Fibroblast of mammary gland (primary cell): ENCODE results near the gene ASB3.
"Not testable (repeated sequence)": the region's sequence is repeated elsewhere in the genome, so short reads cannot be mapped to it uniquely, and the experiment has no call there.

Experiments
- DNase-seq: peaks from one replicate; pipeline ENCODE4 v3.0.0-alpha.2; 2010; ENCODE audit warnings: low read depth
- H3K4me3 ChIP-seq: 2 replicates; pipeline ENCODE4 v1.5.1; 2011; ENCODE audit warnings: low read depth, mild to moderate bottlenecking, low read length, moderate library complexity; ENCODE audit not compliant: control insufficient read depth
- TF ChIP-seq, protein P1 (sequence below): conservative IDR thresholded peaks from 2 replicates; pipeline ENCODE4 v1.5.1; 2011; ENCODE audit warnings: low read depth, low read length, inconsistent platforms; ENCODE audit not compliant: control insufficient read depth, insufficient read depth

The ASB3 gene

DNA sequence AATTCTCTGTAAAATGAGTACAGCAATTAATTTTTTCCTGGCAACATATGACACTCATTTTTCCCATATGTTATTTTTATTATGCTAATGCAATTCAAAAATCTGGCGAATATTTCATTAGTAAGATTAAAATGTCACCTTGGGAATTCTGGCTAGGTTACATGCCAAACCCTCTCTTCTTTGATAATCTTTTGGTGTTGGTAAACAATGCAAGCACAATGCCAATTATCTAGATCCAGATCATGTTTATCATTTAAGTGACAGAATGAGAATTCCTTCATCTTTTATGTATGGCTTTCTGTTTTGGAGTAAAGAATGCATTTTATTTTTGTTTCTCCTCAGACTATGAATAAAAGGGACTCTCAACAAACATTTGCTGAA lies 39.3 kb upstream of the ASB3 start:
- TF ChIP-seq, protein P1, sequence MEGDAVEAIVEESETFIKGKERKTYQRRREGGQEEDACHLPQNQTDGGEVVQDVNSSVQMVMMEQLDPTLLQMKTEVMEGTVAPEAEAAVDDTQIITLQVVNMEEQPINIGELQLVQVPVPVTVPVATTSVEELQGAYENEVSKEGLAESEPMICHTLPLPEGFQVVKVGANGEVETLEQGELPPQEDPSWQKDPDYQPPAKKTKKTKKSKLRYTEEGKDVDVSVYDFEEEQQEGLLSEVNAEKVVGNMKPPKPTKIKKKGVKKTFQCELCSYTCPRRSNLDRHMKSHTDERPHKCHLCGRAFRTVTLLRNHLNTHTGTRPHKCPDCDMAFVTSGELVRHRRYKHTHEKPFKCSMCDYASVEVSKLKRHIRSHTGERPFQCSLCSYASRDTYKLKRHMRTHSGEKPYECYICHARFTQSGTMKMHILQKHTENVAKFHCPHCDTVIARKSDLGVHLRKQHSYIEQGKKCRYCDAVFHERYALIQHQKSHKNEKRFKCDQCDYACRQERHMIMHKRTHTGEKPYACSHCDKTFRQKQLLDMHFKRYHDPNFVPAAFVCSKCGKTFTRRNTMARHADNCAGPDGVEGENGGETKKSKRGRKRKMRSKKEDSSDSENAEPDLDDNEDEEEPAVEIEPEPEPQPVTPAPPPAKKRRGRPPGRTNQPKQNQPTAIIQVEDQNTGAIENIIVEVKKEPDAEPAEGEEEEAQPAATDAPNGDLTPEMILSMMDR, result no peak
- H3K4me3 ChIP-seq, result no peak overlapping the region
- no peak for DNase-seq

DNA sequence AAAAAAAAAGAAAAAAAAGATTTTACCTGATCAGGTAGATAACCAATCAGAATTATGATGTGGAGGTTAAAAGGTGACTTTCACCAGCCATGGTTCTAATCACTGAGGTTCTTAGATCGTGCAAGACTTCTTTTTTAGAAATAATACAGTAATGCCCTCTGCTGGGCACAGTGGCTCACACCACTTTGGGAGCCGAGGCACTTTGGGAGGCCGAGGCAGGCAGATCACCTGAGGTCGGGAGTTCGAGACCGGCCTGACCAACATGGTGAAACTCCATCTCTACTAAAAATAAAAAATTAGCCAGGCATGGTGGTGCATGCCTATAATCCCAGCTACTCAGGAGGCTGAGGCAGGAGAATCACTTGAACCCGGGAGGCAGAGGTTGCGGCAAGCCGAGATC lies 36.9 kb upstream of the ASB3 start:
- DNase-seq, result peak; percentile 16
- not testable (repeated sequence) for H3K4me3 ChIP-seq

DNA sequence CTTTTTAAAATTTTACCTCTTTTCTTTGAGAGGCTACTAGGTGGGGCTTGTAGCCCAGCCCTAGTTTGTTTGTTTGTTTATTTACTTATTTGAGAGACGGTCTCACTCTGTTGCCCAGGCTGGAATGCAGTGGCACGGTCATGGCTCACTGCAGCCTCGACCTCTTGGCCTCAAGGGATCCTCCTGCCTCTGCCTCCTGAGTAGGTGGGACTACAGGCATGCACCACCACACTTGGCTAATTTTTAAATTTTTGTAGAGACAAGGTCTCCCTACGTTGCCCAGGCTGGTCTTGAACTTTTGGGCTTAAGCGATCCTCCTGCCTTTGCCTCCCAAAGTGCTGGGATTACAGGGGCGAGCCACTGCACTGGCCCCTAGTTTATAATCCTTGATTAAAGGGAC lies 35.1 kb upstream of the ASB3 start:
- TF ChIP-seq, protein P1, result no peak
- no peak overlapping the region for H3K4me3 ChIP-seq
- DNase-seq, result no peak

DNA sequence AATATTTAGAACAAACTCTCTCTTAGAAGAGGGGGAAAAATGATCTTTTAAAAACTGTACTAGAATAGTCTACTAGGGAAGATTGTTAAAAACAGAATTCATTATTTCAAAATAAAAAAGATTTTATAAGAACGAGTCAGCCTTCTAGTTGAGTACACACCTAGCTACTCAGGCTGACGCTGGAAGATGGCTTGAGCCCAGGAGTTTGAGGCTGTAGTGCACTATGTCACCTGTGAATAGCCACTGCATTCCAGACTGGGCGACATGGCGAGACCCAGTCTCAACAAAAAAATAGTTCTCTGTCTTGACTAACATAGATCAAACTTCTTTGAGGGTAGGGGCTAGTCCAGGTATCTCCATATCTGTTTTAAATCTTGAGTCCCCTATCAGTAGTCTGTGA lies 34.0 kb upstream of the ASB3 start:
- TF ChIP-seq, protein P1, result no peak
- DNase-seq, result no peak
- H3K4me3 ChIP-seq, result no peak overlapping the region

DNA sequence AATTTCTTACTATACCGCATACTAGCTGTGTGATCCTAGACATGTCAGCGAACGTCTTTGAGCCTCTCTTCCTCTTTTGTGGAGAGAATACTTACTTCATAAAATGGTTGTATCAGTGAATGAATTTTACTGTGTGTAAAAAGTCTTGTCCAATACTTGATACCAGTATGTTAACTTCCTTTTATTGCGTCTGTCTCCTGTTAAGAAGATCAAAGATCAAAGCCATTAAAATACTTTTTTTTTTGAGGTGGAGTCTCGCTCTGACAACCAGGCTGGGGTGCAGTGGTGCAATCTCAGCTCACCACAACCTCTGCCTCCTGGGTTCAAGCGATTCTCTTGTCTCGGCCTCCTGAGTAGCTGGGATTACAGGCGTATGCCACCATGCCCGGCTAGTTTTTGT lies 33.3 kb upstream of the ASB3 start:
- TF ChIP-seq, protein P1, result no peak
- no peak overlapping the region for H3K4me3 ChIP-seq
- DNase-seq, result no peak

DNA sequence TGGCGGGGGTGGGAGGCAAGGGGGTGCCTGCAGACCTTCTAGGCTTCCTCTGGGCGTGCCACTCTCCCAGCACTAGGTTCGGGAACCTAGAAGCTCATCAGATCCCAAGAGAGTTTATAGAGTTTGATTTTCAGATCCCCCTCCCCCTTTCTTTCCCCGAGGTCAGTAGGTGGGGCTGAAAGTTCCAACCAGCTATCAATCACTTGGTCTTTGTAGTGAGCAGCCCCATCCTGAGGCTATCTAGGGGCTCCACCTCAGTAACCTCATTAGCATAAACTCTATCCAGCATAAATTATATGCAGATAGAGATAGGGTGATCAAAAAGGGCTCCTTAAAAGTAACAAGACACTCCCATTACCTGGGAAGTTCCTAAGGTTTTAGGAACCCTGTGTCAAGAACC lies 32.9 kb upstream of the ASB3 start:
- TF ChIP-seq, protein P1, result no peak
- H3K4me3 ChIP-seq, result no peak overlapping the region
- DNase-seq, result no peak

DNA sequence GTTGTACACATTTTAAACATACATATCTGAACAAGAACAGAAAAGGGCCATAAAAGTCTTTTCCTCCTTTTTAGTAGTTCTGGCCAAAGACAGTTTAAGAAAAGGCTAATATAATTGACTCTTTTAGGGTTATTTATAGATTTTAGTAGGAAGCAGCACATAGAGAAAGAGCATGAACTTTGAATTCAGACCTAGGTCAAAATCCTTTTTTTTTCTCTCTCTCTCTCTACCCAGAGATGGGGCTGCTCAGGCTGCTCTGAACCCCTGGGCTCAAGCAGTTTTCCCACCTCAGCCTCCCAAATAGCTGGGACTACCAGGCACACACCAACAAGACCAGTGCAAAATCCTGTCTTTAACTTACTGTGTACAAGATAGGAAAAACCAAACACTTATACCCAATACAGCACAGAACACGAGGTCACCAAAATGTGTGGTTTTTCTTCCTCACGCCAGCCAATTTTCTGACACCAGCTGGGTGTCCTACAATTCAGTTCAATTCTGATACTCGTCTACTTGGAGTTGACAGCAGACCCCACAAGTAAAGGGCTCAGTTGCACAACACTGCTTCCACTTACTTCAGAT lies 32.2 kb upstream of the ASB3 start:
- TF ChIP-seq, protein P1, result no peak
- no peak overlapping the region for H3K4me3 ChIP-seq
- no peak for DNase-seq
